Lung (tissue), 12 donors: ENCODE results near the gene MMP24. TPM values are rescaled to one million over a fixed set of nuclear protein-coding genes. Genes with fewer than 3 reads are reported as not detected.
A peak's percentile ranks its signal among the peaks of the same experiment; 100 is the strongest.

ENCODE experiments used
- ATAC-seq: fragments of 200-7000 bp; cut with Tn5 transposase; one replicate; pipeline ENCODE4 v1.9.1; 2020; ENCODE audit warnings: moderate number of reproducible peaks; ENCODE audit not compliant: insufficient read depth, low FRiP score
- DNase-seq, 3 donors: peaks; one replicate each; pipeline ENCODE4 v3.0.0-alpha.2; 2013 to 2017
- H3K27ac ChIP-seq, 2 donors: one replicate each; pipeline ENCODE4 v1.5.1; 2013; ENCODE audit warnings: mild to moderate bottlenecking in 2 of 2, moderate library complexity in 2 of 2, control low read depth in 1 of 2, inconsistent platforms in 1 of 2, low read depth in 1 of 2, low read length in 1 of 2
- H3K27me3 ChIP-seq, 3 donors: one replicate each; pipeline ENCODE4 v1.5.1; 2013; ENCODE audit warnings: low read length in 2 of 3; ENCODE audit not compliant: control insufficient read depth in 3 of 3, insufficient read depth in 3 of 3
- H3K36me3 ChIP-seq, 4 donors: one replicate each; pipeline ENCODE4 v1.5.1; 2013; ENCODE audit warnings: low read length in 4 of 4, mild to moderate bottlenecking in 1 of 4, moderate library complexity in 1 of 4; ENCODE audit not compliant: control insufficient read depth in 4 of 4, insufficient read depth in 4 of 4
- H3K4me1 ChIP-seq, 5 donors: one replicate each; pipeline ENCODE4 v1.5.1; 2013; ENCODE audit warnings: low read length in 5 of 5, mild to moderate bottlenecking in 2 of 5, moderate library complexity in 1 of 5; ENCODE audit not compliant: control insufficient read depth in 5 of 5, insufficient read depth in 5 of 5
- H3K4me3 ChIP-seq: one replicate; pipeline ENCODE4 v1.5.1; 2013; ENCODE audit warnings: mild to moderate bottlenecking, control low read depth, moderate library complexity
- H3K9ac ChIP-seq, 2 donors: one replicate each; pipeline ENCODE4 v1.5.1; 2013; ENCODE audit warnings: low read length in 2 of 2, control low read depth in 1 of 2; ENCODE audit not compliant: insufficient read depth in 1 of 2
- H3K9me3 ChIP-seq, 4 donors: one replicate each; pipeline ENCODE4 v1.5.1; 2013; ENCODE audit warnings: low read length in 3 of 4, mild to moderate bottlenecking in 1 of 4, moderate library complexity in 1 of 4; ENCODE audit not compliant: control insufficient read depth in 4 of 4, insufficient read depth in 3 of 4
- CTCF ChIP-seq: IDR thresholded peaks from 2 replicates; pipeline ENCODE4 v1.5.1; 2012; ENCODE audit warnings: mild to moderate bottlenecking; ENCODE audit errors: control extremely low read depth, extremely low read depth
- WGBS, 2 donors: extraction: QIAGEN DNeasy Blood & Tissue Kit; methylation state at CpG; one replicate each; pipeline ENCODE4 v1.1.7; 2013; 5-methylcytosine and 5-hydroxymethylcytosine counted together
- polyA plus RNA-seq, 2 donors: library from polyadenylated mRNA; stranded (reverse); fragments of 200-250 nt; gene quantifications; one replicate each; pipeline ENCODE4 v1.2.1, GENCODE V29; 2013
- total RNA-seq, 2 donors: library from RNA; depleted of rRNA in 1 of 2; stranded (reverse); fragments of >200 nt in 1 of 2; gene quantifications; one replicate each; pipeline ENCODE4 v1.2.1, GENCODE V29; 2014 to 2021
- donor health status: control.
- donor health status: control.
- donor health status: Bipolar disorder and iron deficiency.
- donor health status: healthy.
- donor health status: DM: yes; HTN: yes; CAD: no.

Gene MMP24
- total and polyA plus RNA-seq, 4 donors = 2.3 to 10.1 (median 6.7) TPM

DNA sequence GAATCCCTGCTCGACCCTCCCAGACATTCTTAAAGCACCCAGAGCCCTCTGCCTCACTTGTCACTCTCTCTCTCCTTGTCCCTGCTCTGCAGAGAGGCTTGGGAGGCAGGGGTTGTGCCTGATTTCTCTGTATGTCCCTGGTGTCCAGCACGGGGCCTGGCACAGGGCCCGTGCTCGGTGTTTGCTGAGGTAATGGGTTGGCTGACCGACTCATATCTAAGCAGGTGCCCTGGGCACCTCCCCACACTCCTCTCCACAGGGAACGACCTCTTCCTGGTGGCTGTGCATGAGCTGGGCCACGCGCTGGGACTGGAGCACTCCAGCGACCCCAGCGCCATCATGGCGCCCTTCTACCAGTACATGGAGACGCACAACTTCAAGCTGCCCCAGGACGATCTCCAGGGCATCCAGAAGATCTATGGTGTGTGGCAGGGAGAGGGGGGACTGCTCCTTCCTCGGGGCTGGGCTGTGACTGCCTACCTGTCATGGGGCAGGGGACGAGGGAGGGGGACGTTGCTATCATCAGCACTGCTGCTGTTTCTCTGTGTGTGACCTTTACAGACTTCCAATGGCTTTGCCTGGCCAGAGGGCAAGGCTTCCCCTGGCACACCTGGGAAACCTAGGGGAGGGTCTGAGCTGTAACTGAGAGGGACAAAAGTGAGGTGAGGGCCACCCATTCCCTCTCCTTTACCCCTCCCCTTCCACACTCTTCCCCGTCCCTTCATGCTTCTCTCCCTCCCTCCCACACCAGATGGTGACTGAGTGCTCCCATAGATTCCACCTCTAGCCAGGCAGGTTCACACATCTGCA is 37.2 kb downstream of the MMP24 start:
- Histone ChIP-seq H3K4me3 (peak overlapping the region; percentile 15), H3K9me3 (no peaks in the 10 kb centered on the region), H3K36me3 (peaks cover 0 to 16% (median 3%) of the 10 kb centered on the region in 4 donors), H3K27ac (peak overlapping the region in 1 of 2 donors; percentile 85), H3K27me3 (no peaks in the 10 kb centered on the region), H3K4me1 (peaks cover 0 to 16% (median 9%) of the 10 kb centered on the region in 5 donors), H3K9ac (peak overlapping the region in 1 of 2 donors; percentile 76)
- 67 to 80% methylated on average over 17 of the region's 17 CpGs for WGBS, 2 donors
- DNase-seq (no peak), ATAC-seq (peak; percentile 45)
- TF ChIP-seq CTCF = no peak

DNA sequence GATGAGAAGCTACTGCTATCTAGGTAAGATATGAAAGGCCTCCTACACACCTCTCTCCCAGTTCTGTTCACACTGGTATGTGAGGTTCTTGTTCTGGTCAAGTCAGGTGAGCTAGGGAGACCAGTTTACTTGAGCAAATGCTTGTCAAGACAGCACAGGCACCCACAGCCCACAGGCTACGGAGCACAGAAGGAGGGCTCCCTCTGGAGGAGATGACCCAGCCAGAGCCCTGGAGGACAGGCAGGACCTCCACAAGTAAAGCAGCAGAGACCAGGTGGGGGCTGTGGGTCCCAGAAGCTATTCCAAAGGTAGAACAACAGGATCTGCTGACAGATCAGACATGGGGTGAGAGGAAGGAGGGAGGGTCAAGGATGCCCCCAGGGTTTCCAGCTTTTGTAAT is 38.3 kb downstream of the MMP24 start:
- Histone ChIP-seq H3K9ac (no peak overlapping the region), H3K27me3 (no peaks in the 10 kb centered on the region), H3K27ac (peak overlapping the region in 1 of 2 donors; percentile 10), H3K36me3 (peaks cover 0 to 16% (median 3%) of the 10 kb centered on the region in 4 donors), H3K4me1 (peaks cover 0 to 16% (median 9%) of the 10 kb centered on the region in 5 donors), H3K9me3 (no peaks in the 10 kb centered on the region), H3K4me3 (no peak overlapping the region)
- ATAC-seq (no peak), DNase-seq (no peak)
- TF ChIP-seq CTCF = no peak
- 54 to 55% methylated on average over 1 of the region's 1 CpG for WGBS, 2 donors

DNA sequence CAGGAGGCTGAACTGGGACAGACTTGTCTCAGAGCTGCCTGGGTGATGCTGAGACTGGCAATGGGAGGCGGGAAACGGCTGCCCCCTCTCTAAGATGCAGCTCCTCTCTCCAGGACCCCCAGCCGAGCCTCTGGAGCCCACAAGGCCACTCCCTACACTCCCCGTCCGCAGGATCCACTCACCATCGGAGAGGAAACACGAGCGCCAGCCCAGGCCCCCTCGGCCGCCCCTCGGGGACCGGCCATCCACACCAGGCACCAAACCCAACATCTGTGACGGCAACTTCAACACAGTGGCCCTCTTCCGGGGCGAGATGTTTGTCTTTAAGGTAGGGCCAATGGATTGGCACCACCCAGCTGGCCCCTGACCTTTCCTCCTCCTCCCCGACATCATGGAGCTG is 40.6 kb downstream of the MMP24 start:
- DNase-seq = no peak
- no peak overlapping the region for H3K9ac ChIP-seq
- H3K27ac ChIP-seq = no peak overlapping the region
- no peak overlapping the region for H3K4me3 ChIP-seq
- no peaks in the 10 kb centered on the region for H3K9me3 ChIP-seq
- no peak for TF ChIP-seq CTCF
- WGBS, 2 donors = 95 to 96% methylated on average over 16 of the region's 16 CpGs
- H3K27me3 ChIP-seq = no peaks in the 10 kb centered on the region
- H3K36me3 ChIP-seq = peaks cover 0 to 27% (median 3%) of the 10 kb centered on the region in 4 donors
- no peak for ATAC-seq
- peaks cover 0 to 16% (median 9%) of the 10 kb centered on the region in 5 donors for H3K4me1 ChIP-seq
